A204.1 (cell line): Measurements from ENCODE around the gene TDP2.
"Not testable (repeated sequence)": the region's sequence is repeated elsewhere in the genome, so short reads cannot be mapped to it uniquely, and the experiment has no call there.

Experiments used
- FAIRE-seq: peaks from 2 replicates; lab custom pipeline; 2012; peaks lifted over from hg19 to GRCh38; lab: Jason Lieb, UNC

The TDP2 gene

DNA sequence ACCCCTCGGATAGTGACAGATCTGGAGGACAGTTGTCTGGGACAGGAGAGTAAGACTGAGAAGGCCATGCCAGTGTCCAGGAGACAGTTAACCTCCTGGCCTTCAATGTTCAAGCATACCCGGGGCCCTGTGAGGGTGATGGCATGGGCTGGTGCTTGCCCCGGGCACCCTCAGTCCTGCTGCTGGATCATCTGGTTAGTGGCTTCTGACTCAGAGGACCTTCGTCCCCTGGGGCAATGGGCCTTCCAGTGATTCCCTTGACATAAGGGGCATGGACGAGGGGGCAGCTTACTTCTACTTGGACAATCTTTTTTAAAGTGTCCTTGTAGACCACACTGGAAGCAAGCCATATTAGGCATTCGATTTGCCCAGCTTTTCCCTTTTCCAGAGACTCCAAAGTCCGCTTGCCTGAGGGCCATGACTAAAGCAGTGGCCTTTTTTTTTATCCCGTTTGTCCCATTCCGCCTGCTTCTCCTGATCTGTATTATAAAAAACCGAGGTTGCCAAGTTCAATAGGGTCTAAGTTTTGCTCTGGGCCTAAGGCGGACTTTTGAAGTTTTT lies 12.2 kb upstream of the TDP2 start:
- FAIRE-seq = not testable (repeated sequence)

DNA sequence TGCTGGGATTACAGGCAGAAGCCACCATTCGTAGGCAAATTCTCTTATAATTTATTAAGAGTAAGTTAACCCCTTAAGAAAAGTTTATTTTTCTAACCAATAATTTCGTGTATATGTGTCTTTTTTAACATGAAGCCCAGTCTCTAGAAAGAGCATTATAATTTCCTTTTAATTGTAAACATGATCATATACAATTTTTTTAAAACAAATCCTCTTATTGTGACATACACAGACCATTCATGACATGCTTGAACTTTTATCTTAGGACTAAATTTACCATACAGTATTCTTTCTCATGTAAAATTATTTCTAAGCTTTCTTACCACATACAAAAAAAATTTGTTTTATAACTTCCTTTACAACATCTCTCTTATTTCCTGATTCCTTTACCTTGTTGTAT lies 6.9 kb upstream of the TDP2 start:
- no peak for FAIRE-seq

DNA sequence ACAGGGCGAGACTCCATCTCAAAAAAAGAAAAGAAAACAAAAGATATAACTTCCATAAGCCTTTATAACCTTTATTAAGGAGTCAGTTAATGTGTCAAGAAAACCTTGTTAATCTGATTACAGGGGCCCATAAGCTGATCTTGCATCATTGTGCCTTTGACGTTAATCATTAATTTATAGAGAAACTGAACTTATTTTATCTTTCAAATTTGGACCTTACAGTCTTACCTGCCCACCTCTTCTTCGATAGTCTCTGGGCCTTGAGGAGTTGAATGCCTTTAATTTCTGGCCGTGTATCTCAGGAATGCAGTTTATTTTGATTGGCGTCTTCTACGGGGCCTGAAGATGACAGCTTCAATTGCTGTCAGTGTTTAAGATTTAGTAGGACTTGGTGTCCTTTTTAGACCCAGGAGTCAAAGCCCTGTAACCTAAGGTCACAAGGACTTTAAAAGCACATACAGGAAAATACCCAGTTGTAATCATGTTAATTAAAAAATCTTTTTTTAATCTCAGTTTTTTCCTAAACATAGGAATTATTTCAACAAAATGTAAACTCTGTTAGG lies 6.0 kb upstream of the TDP2 start:
- no peak for FAIRE-seq

DNA sequence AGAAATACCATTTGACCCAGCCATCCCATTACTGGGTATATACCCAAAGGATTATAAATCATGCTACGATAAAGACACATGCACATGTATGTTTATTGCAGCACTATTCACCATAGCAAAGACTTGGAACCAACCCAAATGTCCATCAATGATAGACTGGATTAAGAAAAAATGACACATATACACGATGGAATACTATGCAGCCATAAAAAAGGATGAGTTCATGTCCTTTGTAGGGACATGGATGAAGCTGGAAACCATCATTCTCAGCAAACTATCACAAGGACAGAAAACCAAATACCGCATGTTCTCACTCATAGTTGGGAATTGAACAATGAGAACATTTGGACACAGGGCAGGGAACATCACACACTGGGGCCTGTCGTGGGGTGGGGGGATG lies 4.4 kb upstream of the TDP2 start:
- not testable (repeated sequence) for FAIRE-seq

DNA sequence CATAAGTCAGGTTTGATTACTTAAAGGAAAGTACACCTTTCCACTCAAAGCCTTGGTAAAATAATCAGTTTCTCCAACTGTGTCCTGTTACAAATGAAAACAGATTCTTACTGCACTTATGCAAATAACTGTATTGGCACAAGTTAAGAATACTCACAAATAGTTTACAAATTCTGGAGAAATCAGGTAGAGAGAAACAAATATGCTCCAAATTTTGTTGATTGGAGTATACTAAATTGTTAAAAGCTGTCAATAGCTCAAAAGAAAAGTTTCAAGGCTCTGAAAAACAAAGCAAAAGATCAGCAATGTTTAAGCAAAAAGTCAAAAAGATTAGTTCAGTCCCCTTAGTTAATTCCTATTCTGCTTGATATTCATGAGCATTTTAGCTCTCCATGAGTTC lies 3.8 kb upstream of the TDP2 start:
- not testable (repeated sequence) for FAIRE-seq

DNA sequence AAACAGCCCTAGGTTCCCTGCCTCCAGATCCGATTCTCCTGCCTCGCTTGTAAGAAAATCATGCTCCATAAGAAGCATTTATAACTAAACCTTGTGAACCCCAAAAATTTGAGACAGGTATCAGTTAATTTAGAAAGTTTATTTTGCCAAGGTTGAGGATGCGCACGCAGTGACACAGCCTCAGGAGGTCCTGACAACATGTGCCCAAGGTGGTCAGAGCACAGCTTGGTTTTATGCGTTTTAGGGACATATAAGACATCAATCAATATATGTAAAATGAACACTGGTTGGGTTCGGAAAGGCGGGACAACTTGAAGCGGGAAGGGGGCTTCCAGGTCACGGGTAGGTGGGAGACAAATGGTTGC lies 2.3 kb upstream of the TDP2 start:
- no peak for FAIRE-seq

DNA sequence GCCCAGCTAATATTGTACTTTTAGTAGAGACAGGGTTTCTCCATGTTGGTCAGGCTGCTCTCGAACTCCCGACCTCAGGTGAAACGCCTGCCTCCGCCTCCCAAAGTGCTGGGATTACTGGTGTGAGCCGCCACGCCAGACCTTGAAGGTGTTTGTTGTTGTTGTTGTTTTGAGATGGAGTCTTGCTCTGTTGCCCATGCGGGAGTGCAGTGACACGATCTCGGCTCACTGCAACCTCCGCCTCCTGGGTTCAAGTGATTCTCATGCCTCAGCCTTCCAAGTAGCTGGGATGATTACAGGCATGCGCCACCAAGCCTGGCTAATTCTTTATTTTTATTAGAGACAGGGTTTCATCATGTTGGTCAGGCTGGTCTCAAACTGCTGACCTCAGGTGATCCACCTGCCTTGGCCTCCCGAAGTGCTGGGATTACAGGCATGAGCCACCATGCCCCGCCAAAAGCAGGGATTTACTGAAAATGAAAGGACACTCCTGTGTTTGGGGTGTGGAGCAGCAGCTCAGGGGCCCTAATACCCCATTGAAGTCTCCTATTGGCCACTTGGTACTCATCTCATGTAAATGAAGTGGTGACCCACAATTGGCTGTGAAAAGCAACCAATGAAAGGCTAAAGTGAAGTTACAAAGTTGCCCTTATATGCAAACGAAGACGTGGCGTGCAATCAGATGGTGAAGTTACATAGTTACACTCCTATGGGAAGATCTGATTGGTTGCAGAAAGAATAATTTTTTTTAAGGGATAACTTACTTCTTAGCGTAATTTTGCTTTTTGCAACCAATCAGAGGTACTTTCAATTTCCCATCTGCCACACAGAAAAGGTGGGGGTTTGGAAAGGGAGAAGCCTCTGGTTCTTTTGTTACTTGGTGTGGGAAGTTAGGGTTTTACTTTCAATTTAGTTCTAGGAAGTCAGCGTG lies 1.6 kb upstream of the TDP2 start:
- not testable (repeated sequence) for FAIRE-seq

DNA sequence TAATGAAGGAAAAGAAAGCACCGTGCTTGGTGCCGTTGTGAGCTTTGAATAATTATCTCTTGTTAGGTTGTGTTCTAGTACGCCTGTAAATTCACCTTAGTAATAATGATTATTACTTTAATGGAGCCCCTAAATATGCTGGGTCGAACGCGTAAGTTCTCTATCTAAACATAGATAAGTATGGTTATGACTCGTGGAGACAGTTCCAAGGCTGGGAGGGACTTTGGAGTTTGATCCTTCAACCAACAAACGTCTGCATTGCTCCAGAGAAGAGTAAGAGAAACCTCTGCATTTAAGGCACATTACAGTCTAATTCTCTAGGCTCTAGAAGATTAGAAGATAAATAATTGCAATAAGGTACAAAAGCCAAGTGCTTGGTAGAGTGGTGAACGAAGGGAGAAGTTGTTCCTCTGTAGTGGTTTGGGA lies 692 bp upstream of the TDP2 start:
- FAIRE-seq = no peak

DNA sequence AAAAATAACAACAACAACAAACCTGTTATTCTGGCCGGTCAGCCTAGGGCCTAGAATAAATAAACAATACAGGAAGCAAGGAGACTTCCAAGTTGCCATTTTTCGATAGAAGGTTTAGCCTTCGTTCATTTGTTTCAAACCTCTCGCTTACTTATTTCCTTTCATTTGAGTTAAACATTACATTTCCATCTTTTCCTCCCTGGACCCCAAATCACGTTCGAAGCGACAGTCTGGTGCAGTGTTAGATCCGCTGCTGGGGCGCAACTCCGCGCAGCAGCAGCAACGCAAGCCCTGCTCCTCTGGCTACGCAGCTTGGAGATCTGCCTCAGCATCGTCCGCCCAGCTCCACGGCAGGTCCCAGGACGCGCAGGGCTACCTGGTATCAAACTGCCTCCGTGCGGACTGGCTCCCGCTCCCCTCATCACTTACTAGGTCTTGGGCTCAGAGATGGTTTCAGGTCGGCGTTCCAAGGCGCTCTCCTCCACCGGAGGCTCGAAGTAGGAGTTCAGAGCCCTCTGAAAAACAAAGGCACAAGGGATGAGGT lies 530 bp downstream of the TDP2 start:
- FAIRE-seq = no peak

DNA sequence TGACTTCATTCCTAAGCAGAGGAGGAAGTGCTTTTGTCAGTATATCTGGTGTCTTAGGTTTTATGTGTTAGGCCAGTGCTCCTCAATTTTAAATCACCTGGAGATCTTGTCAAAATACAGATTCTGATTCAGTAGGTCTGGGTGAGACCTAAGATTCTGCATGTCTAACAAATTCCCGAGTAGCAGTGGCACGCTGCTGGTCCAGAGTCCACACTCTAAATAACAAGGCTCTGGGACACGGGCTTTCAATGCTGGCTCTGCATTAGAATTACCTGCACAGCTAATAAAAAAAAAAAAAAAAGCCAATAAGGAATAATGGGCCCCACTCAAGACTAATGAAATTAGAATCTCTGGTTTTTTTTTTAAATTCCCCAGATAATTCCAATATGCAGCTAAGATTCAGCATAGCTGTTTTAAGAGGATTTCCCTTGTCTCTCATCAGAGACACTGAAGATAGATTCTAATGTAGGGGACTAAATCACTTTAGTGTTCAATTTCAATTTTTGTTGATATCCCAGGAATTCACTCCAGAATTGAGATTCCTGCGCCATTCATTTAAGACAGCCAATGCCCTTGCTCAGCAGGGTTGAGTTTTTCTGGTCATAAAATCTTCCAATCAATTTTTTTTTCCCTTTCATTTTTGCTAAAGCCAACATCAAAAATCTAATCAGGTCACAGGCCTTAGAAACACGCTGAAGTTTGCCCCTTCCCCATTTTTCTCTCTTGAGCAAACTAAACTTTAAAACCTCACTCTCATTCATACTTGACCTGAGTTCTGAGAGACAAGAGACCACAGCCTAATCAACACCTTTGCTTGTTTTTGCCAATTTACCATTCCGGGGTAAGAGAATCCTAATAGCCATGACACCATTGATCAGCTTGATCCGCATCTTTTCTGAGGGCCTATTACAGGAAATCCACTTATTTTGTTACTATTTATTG lies 2.4 kb downstream of the TDP2 start:
- FAIRE-seq = no peak

DNA sequence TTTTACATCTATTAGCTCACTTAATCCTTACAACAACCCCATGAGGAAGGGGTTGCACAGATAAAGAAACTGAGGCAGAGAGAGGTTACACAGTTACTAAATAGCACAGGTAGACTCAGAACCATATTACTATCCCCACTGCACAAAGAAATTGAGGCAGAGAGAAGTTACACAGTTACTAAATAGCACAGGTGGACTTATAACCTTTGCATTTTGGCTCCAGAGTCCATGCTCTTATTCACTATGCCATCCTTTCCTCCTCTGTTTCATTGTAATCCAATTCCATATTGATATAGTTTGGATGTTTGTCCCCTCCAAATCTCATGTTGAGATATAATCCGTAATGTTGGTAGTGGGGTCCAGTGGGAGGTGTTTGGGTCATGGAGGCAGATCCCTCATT lies 3.5 kb downstream of the TDP2 start:
- FAIRE-seq = no peak

DNA sequence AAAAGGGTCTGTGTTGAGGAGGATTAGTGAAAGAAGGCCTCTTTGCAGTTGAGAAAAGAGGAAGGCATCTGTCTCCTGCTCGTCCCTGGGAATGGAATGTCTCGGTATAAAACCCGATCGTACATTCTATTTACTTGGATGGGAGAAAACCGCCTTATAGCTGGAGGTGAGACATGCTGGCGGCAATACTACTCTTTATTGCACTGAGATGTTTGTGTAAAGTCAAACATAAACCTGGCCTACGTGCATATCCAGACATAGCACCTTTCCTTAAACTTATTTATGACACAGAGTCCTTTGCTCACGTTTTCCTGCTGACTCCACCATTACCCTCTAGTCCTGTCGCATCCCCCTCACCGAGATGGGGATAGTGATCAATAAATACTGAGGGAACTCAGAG lies 4.5 kb downstream of the TDP2 start:
- FAIRE-seq = no peak

DNA sequence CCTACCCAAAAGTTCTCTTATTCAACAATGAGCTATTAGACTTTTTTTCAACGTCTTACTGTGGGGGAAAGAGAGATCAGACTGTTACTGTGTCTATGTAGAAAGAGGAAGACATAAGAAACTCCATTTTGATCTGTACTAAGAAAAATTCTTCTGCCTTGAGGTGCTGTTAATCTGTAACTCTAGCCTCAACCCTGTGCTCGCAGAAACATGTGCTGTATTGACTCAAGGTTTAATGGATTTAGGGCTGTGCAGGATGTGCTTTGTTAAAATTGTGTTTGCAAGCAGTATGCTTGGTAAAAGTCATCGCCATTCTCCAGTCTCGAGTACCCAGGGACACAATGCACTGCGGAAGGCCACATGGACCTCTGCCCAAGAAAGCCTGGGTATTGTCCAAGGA lies 4.9 kb downstream of the TDP2 start:
- FAIRE-seq = not testable (repeated sequence)

DNA sequence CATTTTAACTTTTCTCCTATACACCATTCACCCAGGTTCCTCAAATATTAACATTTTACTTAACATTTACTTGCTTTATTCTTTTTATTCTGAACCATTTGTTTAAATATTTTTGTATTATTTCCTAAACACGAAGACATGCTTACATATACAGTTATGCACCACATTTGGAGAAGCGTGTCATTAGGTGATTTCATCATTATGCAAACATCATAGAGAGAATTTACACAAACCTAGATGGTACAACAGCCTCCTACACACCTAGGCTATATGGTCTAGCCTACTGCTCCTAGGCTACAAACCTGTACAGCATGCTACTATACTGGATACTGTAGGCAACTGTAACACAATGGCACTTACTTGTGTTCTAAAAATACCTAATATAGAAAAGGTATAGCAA lies 6.6 kb downstream of the TDP2 start:
- FAIRE-seq = no peak

DNA sequence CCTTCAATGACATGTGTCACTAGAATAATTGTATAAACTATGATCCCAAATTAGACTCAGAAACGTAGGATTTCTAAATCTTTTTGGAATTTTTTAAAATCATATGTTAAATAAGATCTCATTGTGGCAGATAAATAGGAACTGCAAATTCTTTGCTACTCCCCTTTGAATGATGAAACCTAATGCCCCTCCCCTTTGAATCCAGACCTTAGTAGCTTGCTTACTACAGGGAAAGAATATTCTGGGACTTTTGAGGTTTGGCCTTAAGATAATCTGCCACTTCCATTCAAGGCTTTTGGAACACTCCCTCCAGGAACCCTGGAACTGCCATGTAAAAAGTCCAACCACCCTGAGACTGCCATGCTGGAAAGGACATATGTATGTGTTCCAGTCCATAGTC lies 7.1 kb downstream of the TDP2 start:
- no peak for FAIRE-seq

DNA sequence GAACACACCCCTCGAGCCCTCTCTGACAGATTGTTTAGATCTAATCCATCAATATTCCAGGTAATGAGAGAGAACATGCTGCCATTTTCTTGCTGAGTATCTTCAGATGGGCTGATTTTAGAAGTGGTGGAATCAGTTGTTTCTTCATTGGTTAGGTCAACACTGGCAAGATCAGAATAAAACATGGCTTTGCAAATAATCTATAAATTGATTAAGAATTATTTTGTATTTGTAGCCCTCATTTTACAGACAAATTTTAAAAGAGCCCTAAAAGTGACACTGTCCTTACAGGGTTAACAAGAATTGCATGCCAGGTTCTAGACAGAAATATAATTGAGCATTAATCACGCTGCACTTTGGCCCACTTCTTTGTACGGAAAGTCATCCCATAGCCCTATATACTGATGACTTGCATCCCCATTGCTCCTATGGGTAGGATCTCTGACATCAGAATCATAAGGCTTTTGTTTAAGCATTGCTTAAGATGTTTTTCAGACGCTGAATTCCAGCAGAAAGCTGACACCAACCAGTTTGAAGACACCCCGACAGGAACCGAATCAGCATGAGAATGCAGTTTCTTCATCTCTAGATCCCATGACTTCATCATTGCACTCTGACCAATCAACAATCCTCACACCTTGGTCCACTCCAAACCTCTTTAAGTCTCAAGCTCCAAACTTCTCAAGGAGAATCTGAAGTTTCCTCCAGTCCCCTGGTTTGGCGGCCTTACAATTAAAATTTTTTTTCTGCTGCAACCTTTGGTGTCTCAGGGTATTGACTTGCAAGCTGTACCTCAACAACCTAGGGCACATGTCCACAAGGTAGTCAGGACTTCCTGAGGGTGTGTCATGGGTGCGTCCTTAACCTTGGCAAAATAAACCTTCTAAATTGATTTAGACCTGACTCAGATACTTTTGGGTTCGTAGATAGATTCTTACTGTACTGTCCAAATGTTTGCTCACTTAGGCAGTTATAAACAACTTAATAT lies 7.8 kb downstream of the TDP2 start:
- no peak for FAIRE-seq

DNA sequence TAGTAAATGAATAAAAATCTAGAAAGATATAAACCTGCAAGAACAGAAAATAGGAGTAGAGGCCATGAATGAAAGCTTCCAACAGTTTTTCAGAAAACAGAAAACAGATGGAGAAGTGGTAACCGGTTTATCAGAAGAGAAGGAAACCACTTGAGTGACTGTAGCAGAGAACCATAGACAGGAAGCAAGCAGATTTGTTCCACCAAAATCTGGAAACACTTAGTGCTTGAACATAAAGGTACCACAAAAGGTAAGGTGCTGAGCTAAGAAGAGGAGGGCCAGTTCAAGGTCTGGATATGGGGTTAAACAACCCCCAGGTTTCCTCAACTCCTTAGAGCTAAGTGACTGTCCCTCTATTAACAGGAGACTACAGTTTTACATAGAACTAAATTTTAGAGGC lies 11.5 kb downstream of the TDP2 start:
- no peak for FAIRE-seq

DNA sequence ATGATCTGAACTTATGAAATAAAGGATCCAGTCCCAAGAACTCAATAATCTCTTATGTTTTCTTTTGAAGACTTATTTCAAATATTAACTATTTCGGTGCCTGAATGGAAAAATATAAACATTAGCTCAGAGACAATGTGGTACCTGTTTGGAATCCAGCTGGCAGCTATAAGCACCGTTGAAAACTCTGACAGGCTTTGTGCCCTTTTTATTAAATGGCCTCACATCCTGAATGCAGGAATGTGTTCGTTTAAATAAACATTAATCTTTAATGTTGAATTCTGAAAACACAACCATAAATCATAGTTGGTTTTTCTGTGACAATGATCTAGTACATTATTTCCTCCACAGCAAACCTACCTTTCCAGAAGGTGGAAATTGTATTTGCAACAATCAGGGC lies 16.3 kb downstream of the TDP2 start:
- FAIRE-seq = no peak

DNA sequence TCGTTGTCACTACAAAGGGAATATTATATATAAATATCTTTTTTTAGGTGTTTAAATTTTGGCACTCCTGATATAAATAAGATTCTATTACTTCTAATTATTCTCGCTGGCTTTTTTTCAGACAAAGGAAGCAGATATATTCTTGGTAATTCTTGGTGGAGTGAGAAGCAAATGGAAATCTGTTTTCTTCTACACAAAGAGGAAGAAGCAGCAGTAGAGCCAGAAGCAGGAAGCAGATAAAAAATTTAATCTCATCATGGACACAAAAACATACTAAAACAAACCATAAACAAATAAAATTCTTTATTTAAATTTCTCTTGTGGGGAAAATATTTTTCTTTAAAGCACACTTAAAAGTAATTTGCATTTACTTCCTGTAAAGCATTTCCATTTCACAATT lies 17.0 kb downstream of the TDP2 start:
- no peak for FAIRE-seq

DNA sequence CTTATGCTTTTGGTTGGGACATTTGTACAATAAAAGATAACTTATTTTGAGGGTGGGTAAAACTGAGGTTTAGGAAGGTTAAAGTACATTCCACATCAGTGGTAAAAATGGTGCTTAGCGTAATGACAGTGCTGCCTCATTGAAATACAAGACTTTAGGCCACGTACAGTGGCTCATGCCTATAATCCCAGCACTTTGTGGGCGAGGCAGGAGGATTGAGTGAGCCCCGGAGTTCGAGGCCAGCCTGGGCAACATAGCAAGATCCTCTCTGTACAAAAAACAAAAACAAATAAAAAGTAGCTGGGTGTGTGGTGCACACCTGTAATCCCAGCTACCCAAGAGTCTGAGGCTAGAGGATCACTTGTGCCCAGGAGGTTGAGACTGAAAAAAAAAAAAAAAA lies 18.4 kb downstream of the TDP2 start:
- no peak for FAIRE-seq

DNA sequence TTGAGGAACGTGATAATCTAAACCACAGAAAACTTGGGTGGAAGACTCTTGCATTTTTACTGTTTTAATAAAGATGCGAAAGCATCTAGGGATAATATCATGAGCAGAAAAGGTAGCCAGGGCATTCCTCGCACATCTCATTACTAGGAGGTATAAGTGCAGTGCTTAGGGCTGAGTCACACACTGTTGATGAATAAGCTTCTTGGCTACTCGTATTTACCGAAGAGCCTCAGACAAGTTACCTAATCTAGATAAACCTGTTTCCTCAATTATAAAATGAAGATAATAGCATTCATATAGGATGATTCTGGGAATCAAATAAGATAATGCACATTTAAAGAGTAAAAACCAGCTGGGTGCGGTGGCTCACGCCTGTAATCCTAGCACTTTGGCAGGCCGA lies 19.9 kb downstream of the TDP2 start:
- no peak for FAIRE-seq
